Testis (tissue), 3 donors: ENCODE data around the gene TMEM19. TPM values are rescaled to one million over a fixed set of nuclear protein-coding genes. Genes with fewer than 3 reads are reported as not detected.

Source experiments
- DNase-seq: peaks from one replicate; pipeline ENCODE4 v3.0.0-alpha.2; 2019
- H3K27ac ChIP-seq, 2 donors: fragments of 200-600 bp; sonication (generic); one replicate each; pipeline ENCODE4 v1.5.1; 2019
- H3K27me3 ChIP-seq: fragments of 200-600 bp; sonication (generic); one replicate; pipeline ENCODE4 v1.5.1; 2019
- H3K36me3 ChIP-seq: fragments of 200-600 bp; sonication (generic); one replicate; pipeline ENCODE4 v1.5.1; 2017; ENCODE audit warnings: low read depth; ENCODE audit errors: missing control alignments
- H3K4me1 ChIP-seq: fragments of 200-600 bp; sonication (generic); one replicate; pipeline ENCODE4 v1.5.1; 2019
- H3K4me3 ChIP-seq, 2 donors: fragments of 200-600 bp; sonication (generic); one replicate each; pipeline ENCODE4 v1.5.1; 2017 to 2019
- H3K9me3 ChIP-seq: fragments of 200-600 bp; sonication (generic); one replicate; pipeline ENCODE4 v1.5.1; 2017
- CTCF ChIP-seq, 3 experiments: fragments of 450-650 bp in 2 of 3; fragments of 200-600 bp in 1 of 3; sonication (generic) in 1 of 3; IDR thresholded peaks; one replicate each; pipeline ENCODE4 v1.5.1; 2016 to 2019; ENCODE audit warnings: antibody characterized with exemption in 3 of 3, mild to moderate bottlenecking in 2 of 3, moderate library complexity in 1 of 3
- POLR2A ChIP-seq: fragments of 450-650 bp; IDR thresholded peaks from one replicate; pipeline ENCODE4 v1.6.1; 2017; ENCODE audit warnings: antibody characterized with exemption, mild to moderate bottlenecking, moderate library complexity
- WGBS, 2 donors: methylation state at CpG; one replicate each; pipeline ENCODE4 v1.1.5; 2018; 5-methylcytosine and 5-hydroxymethylcytosine counted together
- intact Hi-C: fragments of 100-400 bp; cut with DNase I; formaldehyde crosslinking; loops from one replicate; pipeline ENCODE4 v1.15.1; 2023; ENCODE audit warnings: low total_unique reads
- polyA plus RNA-seq: library from polyadenylated mRNA; stranded (reverse); fragments of 350-450 nt; fragmentation: Illumina TruSeq; extraction: RNeasy Lipid Tissue Mini Kit (QIAGEN cat#74804); gene quantifications from one replicate; pipeline ENCODE4 v1.2.3, GENCODE V29; 2014; ENCODE audit warnings: low read depth, low replicate concordance; ENCODE audit not compliant: insufficient read depth
- total RNA-seq, 2 donors: library from RNA; depleted of rRNA; stranded (reverse); fragments of >200 nt; gene quantifications; one replicate each; pipeline ENCODE4 v1.2.3, GENCODE V29; 2016

Gene TMEM19
- total and polyA plus RNA-seq, 3 donors from 2014 or later: 11.5 to 16.0 (median 14.9) TPM

DNA sequence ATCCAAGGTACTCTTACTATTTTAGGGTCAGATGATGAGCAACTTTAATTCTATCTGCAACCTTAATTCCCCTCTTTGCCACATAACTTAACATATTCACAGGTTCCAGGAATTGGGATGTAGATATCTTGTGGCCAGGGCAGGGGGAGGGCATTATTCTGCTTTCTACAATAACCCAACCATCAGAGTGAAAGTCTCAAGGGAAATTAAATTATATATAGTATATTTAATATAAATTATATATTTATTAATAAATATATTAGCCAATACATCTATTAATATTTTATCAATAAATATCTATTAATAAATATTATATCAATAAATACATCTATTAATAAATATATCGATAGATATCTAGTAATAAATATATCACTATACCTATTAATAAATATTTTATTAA lies 57.1 kb downstream of the TMEM19 start:
- 38 to 47% methylated on average over 1 of the region's 1 CpG for WGBS, 2 donors
- no peak overlapping the region for H3K4me3 ChIP-seq
- no peak overlapping the region for H3K27ac ChIP-seq
- no peaks in the 10 kb centered on the region for H3K4me1 ChIP-seq
- no peak for TF ChIP-seq POLR2A
- no peak for TF ChIP-seq CTCF (IDR thresholded peaks at IDR 0.05)
- no peaks in the 10 kb centered on the region for H3K36me3 ChIP-seq
- no peaks in the 10 kb centered on the region for H3K9me3 ChIP-seq
- intact Hi-C loops: loop anchor here (10.0 kb wide), 1 partner anchor 328 kb away; no protein-coding TSS in a partner anchor
- H3K27me3 ChIP-seq: no peaks in the 10 kb centered on the region
- no peak for DNase-seq

DNA sequence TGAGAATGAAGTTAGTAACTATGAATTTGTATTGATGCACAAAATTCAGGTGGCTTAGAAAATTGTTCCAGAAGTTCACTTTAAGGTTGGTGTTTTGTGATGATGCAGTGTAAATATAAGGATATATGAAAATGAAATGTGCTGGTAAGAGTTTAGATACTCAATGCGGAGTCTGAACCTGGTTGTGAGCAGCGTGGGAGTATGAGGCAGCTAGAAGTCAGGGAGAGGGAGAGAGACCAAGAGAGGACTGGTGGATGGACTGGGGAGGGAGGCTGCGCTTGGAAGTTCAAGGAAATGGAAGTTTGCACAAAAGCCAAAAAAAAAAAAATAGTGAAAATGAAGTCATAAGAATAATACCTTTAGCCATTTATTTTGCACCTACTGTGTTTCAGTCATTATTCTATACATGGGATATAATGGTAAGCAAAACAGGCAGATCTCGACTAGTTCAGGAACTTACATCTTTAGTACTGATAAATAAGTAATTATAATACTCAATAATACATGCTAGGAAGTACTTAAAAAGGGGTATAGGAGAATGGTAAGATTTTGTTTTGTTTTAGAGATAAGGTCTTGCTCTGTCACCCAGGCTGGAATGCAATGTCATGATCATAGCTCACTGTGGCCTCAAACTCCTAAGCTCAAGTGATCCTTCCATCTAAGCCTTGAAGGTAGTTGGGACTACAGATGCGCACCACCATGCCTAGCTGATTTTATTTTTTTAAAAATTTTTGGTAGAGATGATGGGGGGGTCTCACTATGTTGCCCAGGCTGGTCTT lies 58.8 kb downstream of the TMEM19 start:
- no peak for TF ChIP-seq POLR2A
- TF ChIP-seq CTCF (IDR thresholded peaks at IDR 0.05): no peak
- intact Hi-C loops: loop anchor here (10.0 kb wide), 1 partner anchor 330 kb away; no protein-coding TSS in a partner anchor
- Histone ChIP-seq H3K4me3 (no peak overlapping the region), H3K4me1 (no peaks in the 10 kb centered on the region), H3K27ac (no peak overlapping the region), H3K9me3 (no peaks in the 10 kb centered on the region), H3K36me3 (no peaks in the 10 kb centered on the region), H3K27me3 (no peaks in the 10 kb centered on the region)
- 83 to 86% methylated on average over 5 of the region's 5 CpGs for WGBS, 2 donors
- DNase-seq: no peak

DNA sequence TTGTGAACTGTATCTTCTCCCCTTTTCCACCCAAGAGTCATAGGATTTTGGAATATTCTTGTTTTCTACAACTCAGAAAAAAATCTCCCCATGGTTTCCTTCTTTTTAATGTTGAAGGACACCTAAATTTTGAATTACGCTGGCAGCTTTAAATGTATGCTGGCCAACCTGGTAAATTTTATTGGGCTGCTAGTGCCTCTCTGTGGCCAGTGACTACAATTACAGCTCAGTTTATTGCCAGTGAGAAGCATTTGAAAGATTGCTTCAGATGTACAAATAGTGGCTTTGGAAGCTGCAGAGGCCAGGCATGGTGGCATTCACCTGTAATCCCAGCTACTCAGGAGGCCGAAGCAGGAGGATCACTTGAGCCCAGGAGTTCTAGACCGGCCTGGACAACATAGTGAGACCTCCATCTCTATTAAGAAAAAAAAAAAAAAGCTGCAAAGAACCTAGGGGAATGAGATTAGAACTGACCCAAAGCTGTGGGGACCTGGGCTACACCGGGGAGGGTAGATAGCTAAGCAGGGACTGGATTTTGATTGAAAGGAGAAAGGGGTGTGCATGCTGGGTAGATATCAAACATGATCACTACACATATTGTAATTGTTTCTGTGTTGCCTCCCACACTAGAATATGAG lies 61.2 kb downstream of the TMEM19 start:
- TF ChIP-seq POLR2A (no peak), CTCF (IDR thresholded peaks at IDR 0.05) (peak; percentile 54 to 62 (median 58))
- H3K9me3 ChIP-seq: no peaks in the 10 kb centered on the region
- intact Hi-C loops: loop anchor here (10.0 kb wide), 1 partner anchor 332 kb away; no protein-coding TSS in a partner anchor
- H3K4me3 ChIP-seq: no peak overlapping the region
- H3K36me3 ChIP-seq: no peaks in the 10 kb centered on the region
- WGBS, 2 donors: 43 to 47% methylated on average over 4 of the region's 4 CpGs
- H3K4me1 ChIP-seq: no peaks in the 10 kb centered on the region
- DNase-seq: peak; percentile 23
- H3K27ac ChIP-seq: no peak overlapping the region
- no peaks in the 10 kb centered on the region for H3K27me3 ChIP-seq

DNA sequence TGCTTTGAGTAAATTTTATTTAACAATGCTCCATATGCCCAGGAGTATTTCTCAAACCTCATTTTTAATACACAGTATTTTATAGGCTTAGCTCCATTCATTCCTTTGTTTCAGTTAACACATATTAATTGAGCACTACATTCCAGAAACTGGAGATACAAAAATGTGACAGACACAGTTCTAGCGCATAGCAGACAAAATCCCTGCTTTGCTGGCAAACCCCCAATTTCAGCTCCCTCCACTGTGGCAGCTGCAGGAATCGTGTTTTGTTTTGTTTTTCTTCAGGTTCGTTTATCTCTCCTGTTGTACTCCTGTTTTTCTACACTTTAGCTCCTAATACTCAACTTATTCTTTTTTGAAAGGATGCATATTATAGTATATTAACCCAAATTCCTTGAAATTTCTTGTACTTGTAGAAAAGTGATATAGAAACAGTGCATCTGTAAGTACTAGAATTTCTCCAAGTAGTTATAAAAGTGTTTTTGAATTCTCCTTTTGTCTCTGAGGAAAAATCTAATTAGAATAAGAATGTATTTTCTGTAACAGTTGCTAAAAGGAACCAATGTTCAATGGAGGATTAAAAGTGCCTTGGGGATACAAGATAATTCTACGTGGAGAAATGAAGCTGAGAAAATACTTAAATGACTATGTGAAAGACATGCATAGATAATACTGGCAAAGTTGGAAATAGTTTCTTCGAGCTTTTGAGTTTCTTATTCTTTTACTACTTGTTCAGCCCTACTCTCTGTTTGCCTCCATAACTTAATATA lies 62.4 kb downstream of the TMEM19 start:
- intact Hi-C loops: loop anchor here (10.0 kb wide), 1 partner anchor 333 kb away; no protein-coding TSS in a partner anchor
- WGBS, 2 donors: 49 to 54% methylated on average over 5 of the region's 5 CpGs

More for the DNA sequence above, 62.4 kb downstream of the TMEM19 start:
- H3K9me3 ChIP-seq: no peaks in the 10 kb centered on the region
- no peaks in the 10 kb centered on the region for H3K27me3 ChIP-seq
- no peak overlapping the region for H3K4me3 ChIP-seq
- TF ChIP-seq CTCF (IDR thresholded peaks at IDR 0.05) (no peak), POLR2A (no peak)
- no peaks in the 10 kb centered on the region for H3K36me3 ChIP-seq
- DNase-seq: no peak
- no peak overlapping the region for H3K27ac ChIP-seq
- H3K4me1 ChIP-seq: no peaks in the 10 kb centered on the region
